Transverse colon (tissue), 3 donors: ENCODE data around the gene TOR4A.

Experiments used
- CTCF ChIP-seq, 5 experiments: fragments of 200-600 bp in 3 of 5; fragments of 450-650 bp in 2 of 5; sonication (generic) in 3 of 5; IDR thresholded peaks; 1 replicate in 2 of 5; 2 replicates in 3 of 5; pipeline ENCODE4 v1.5.1; 2016 to 2017; ENCODE audit warnings: antibody characterized with exemption in 5 of 5, inconsistent platforms in 3 of 5, mild to moderate bottlenecking in 2 of 5, moderate library complexity in 1 of 5
- EP300 ChIP-seq: sonication (generic); formaldehyde crosslinking; IDR thresholded peaks from one replicate; pipeline ENCODE4 v1.6.1; 2017; ENCODE audit warnings: antibody characterized with exemption, low read depth
- POLR2A ChIP-seq: fragments of 450-650 bp; IDR thresholded peaks from one replicate; pipeline ENCODE4 v1.6.1; 2016; ENCODE audit warnings: antibody characterized with exemption, mild to moderate bottlenecking, moderate library complexity

GRCh38 chr9:137304383-137305059, 27.0 kb downstream of the TOR4A start:
- TF ChIP-seq CTCF (IDR thresholded peaks at IDR 0.05) (no peak), EP300 (no peak), POLR2A (no peak)
